ENCODE results near the gene ZNF639.
"Not testable (repeated sequence)": the region's sequence is repeated elsewhere in the genome, so short reads cannot be mapped to it uniquely, and the experiment has no call there.

The ZNF639 gene

GRCh38 chr3:179322286-179323196 is at the start of gene ZNF639:
TSS of gene ZNF639 (plus strand) at chr3:179323031. CDS start at chr3:179328294, 5,263 bp downstream.
- DNase-seq, result peak; percentile 74

DNA sequence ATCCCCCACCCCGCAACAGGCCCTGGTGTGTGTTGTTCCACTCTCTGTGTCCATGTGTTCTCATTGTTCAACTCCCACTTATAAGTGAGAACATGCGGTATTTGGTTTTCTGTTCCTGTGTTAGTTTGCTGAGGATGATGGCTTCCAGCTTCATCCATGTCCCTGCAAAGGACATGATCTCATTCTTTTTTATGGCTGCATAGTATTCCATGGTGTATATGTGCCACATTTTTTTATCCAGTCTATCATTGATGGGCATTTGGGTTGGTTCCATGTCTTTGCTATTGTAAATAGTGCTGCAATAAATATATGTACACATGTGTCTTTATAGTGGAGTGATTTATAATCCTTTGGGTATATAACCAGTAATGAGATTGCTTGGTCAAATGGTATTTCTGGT is 48.4 kb upstream of the ZNF639 start:
- DNase-seq, result not testable (repeated sequence)

GRCh38 chr3:179276001-179276400 is 46.8 kb upstream of the ZNF639 start:
- no peak for DNase-seq

DNA sequence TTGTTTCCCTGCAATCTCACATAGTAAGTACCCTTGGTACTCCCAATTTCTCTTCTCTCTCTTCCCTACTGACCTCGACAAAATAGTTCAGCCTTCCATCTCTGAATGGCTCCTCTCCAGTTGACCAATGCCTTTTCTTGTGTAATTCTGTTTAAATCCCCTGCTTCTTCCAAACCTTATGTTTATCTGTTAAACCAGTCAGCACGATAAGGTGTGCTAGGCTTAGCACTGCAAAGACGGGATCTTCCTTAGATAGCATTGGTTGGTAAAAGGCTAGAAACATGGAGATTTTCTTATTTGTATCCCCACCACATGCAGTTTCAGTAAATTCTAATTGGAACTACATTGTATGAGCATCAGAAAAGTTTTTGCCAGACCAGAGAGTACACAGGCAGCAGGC is 46.1 kb upstream of the ZNF639 start:
- DNase-seq, result no peak

DNA sequence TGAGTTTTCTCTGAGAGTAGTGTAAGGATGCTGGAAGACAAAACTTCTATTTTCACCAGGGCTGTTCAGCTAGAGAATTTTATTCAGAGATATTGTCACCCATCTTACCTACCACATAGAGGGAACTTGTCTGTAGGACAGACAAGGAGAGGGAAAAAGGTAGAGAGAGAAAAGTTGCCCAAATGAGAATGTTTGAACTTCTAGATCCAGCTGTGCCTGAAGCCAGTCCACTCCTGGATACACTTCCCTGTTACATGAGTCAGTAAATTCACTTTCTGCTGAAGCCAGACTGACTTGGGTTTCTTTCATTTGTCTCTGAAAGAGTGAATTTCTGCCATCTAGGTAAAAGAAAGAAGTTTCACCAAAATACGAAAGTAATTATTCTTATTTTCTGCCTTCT is 44.7 kb upstream of the ZNF639 start:
- no peak for DNase-seq

GRCh38 chr3:179278932-179279693 is 43.7 kb upstream of the ZNF639 start:
- no peak for DNase-seq

- no peak for DNase-seq
Measured at GRCh38 chr3:179279837-179280236, 43.0 kb upstream of the ZNF639 start.

GRCh38 chr3:179281825-179282224 is 41.0 kb upstream of the ZNF639 start:
- no peak for DNase-seq

DNA sequence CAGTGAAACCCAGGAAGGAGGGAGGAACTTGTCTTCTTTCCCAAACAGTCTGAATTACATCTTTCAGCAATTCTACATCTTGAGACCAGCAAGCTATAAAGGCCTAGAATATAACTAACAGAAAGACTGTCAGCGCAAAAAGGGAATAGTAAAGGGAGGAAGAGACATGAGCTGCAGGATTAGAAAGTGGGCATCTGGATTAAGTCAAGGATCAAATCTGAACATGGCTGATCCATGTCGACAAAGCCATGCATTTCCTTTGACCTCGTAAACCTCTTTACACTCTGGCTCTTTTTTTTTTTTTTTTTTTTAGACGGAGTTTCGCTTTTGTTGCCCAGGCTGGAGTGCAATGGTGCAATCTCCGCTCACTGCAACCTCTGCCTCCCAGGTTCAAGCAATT is 36.5 kb upstream of the ZNF639 start:
- DNase-seq, result no peak

DNA sequence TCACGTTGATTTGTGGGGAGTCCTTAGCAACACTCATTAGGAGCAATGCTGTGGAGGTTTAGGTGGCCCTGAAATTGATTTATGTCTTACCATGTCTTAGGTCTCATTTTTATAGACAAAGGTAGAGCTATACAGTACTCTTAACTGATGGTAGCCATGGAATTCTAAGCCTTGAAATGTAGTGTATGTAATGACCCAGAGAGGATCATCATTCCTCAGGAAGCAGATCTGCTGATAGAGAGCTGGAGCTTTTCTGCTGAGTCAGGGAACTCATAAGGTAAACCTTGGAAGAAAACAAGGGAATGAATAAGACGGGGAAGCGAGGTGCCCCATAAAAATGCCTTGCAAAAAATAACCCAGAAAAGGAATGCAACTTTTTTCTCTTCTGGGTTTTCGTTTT is 34.0 kb upstream of the ZNF639 start:
- no peak for DNase-seq

- no peak for DNase-seq
Measured at GRCh38 chr3:179289295-179289694, 33.5 kb upstream of the ZNF639 start.

DNA sequence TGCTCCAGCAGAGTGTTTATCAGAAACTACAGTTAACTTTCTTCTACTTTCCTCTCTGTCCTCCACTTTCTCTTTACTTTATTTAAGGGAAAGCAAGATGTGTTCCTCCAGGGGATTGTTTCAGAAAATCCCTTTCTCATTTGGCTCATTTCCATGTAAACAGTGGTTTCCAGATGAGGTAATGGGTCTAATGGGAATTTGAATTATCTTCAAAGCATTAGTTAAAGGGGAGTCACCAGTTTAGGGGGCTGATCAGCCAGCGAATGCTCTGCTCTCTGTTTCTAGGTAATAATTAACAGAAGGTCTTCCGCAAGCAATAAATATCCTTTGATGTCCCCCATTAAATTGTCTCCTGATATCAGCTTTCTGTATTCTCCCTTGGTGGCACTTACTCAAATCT is 30.4 kb upstream of the ZNF639 start:
- no peak for DNase-seq

GRCh38 chr3:179297971-179298725 is 24.7 kb upstream of the ZNF639 start:
- DNase-seq, result no peak

- no peak for DNase-seq
Measured at GRCh38 chr3:179299316-179299715, 23.5 kb upstream of the ZNF639 start.

DNA sequence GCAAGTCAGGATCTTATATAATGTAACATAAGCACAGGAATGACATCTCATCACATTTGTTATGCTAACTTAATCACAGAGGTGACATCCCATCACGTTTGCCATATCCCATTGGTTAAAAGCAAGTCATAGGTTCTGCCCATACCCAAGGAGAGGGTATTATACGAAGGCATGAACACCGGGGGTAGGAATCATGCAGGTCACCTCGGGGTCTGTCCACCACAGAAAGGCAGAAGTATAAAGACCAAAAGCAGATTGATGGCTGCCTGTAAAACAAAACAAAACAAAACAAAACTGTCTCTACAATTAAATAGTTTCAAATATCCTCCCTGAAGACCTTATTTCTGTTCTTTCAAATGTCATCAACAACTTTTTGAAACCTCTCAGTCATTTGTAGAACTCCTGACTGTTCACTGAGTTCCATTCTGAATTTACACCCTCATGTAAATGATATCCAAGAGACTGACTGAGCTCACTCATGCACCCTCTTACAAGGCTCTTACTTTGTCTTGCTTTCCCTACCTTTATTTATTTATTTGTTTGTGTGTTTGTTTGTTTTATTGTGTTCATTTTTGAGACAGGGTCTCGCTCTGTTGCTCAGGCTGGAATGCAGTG is 22.7 kb upstream of the ZNF639 start:
- DNase-seq, result no peak

DNA sequence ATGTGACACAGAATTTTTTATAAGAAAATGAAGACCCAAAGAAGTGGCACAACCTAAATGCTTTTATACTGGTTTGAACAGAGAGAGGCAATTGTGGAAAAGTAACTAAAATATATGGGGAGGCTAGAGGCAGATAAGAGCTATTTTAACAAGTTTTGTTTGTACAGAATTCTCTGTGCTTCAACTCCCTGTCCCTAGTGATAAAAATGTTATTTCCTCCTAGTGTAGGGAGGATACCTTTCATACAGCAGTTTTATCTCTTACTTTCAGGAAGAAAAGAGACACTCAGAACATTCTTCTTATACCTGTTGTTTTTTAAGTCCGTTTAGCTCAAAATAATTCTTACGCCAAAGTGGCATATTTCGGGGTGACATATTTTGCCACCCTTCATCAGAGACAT is 21.2 kb upstream of the ZNF639 start:
- DNase-seq, result no peak

- DNase-seq, result no peak
Measured at GRCh38 chr3:179302111-179302510, 20.7 kb upstream of the ZNF639 start.

DNA sequence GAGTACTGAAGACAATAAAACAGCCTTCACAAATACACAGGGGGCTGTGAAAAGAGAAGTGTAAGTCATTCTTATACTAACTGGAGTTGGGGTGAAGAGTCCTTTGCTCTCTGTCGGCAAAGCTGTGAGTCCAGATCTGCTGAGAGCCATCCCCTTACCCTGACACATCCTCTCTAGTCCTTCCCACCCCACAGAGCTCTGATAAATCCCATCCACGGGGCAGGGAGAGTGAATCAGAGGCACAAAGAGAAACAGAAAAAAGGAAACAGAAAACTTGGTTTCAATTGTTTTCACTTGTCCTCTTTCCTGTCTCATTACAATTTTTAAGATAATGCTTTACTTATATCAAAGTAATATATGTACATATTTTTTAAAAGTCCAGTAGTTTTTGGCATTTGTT is 18.2 kb upstream of the ZNF639 start:
- no peak for DNase-seq

GRCh38 chr3:179307362-179307761 is 15.5 kb upstream of the ZNF639 start:
- DNase-seq, result not testable (repeated sequence)

- no peak for DNase-seq
Measured at GRCh38 chr3:179308001-179308400, 14.8 kb upstream of the ZNF639 start.

- no peak for DNase-seq
Measured at GRCh38 chr3:179309225-179310078, 13.4 kb upstream of the ZNF639 start.

- DNase-seq, result no peak
Measured at GRCh38 chr3:179318876-179319275, 4.0 kb upstream of the ZNF639 start.
